H9 (cell line): Measurements from ENCODE around the gene CTNNA1. TPM values are rescaled to one million over a fixed set of nuclear protein-coding genes. Genes with fewer than 3 reads are reported as not detected.

Experiments
- DNase-seq: peaks from one replicate; pipeline ENCODE4 v3.0.0-alpha.2; 2017
- H2AFZ ChIP-seq: one replicate; pipeline ENCODE4 v1.6.1; 2013; ENCODE audit warnings: mild to moderate bottlenecking, low read length, control low read depth, moderate library complexity
- H2AK5ac ChIP-seq: 2 replicates; pipeline ENCODE4 v1.6.1; 2013; ENCODE audit warnings: low read length, control low read depth, mixed read lengths; ENCODE audit not compliant: insufficient read length
- H2BK120ac ChIP-seq: one replicate; pipeline ENCODE4 v1.6.1; 2013; ENCODE audit warnings: low read depth, mild to moderate bottlenecking, low read length, control low read depth, inconsistent platforms; ENCODE audit not compliant: poor library complexity, severe bottlenecking
- H2BK12ac ChIP-seq: 2 replicates; pipeline ENCODE4 v1.6.1; 2013; ENCODE audit warnings: low read length, control low read depth, mixed read lengths, low read depth; ENCODE audit not compliant: insufficient read length
- H2BK15ac ChIP-seq: 2 replicates; pipeline ENCODE4 v1.6.1; 2013; ENCODE audit warnings: low read depth, low read length, control low read depth
- H2BK20ac ChIP-seq: one replicate; pipeline ENCODE4 v1.6.1; 2013; ENCODE audit warnings: low read depth, mild to moderate bottlenecking, low read length, control low read depth, inconsistent platforms; ENCODE audit not compliant: poor library complexity, severe bottlenecking
- H2BK5ac ChIP-seq: 2 replicates; pipeline ENCODE4 v1.6.1; 2013; ENCODE audit warnings: low read length, control low read depth, mixed read lengths; ENCODE audit not compliant: insufficient read length
- H3K14ac ChIP-seq: 2 replicates; pipeline ENCODE4 v1.6.1; 2013; ENCODE audit warnings: low read length, control low read depth; ENCODE audit not compliant: insufficient read depth
- H3K18ac ChIP-seq: 2 replicates; pipeline ENCODE4 v1.6.1; 2013; ENCODE audit warnings: low read depth, mild to moderate bottlenecking, mixed read lengths, low read length, control low read depth; ENCODE audit not compliant: insufficient read length
- H3K23ac ChIP-seq: 2 replicates; pipeline ENCODE4 v1.6.1; 2013; ENCODE audit warnings: low read length, control low read depth, mixed read lengths, low read depth; ENCODE audit not compliant: insufficient read length
- H3K23me2 ChIP-seq: 2 replicates; pipeline ENCODE4 v1.6.1; 2013; ENCODE audit warnings: low read depth, mild to moderate bottlenecking, mixed read lengths, low read length, control low read depth; ENCODE audit not compliant: insufficient read length, poor library complexity, severe bottlenecking
- H3K27ac ChIP-seq: 2 replicates; pipeline ENCODE4 v1.5.1; 2013; ENCODE audit warnings: low read length, control low read depth, mixed read lengths, low read depth; ENCODE audit not compliant: insufficient read length
- H3K27me3 ChIP-seq: 2 replicates; pipeline ENCODE4 v1.6.1; 2013; ENCODE audit warnings: low read length, control low read depth, inconsistent platforms; ENCODE audit not compliant: insufficient read depth
- H3K4ac ChIP-seq: 2 replicates; pipeline ENCODE4 v1.6.1; 2013; ENCODE audit warnings: low read depth, mild to moderate bottlenecking, control low read depth, inconsistent platforms, low read length, moderate library complexity
- H3K4me1 ChIP-seq: 2 replicates; pipeline ENCODE4 v1.6.1; 2013; ENCODE audit warnings: low read length, control low read depth, inconsistent platforms; ENCODE audit not compliant: insufficient read depth
- H3K4me2 ChIP-seq: 2 replicates; pipeline ENCODE4 v1.6.1; 2013; ENCODE audit warnings: low read length, control low read depth, mixed read lengths; ENCODE audit not compliant: insufficient read length, insufficient read depth
- H3K56ac ChIP-seq: 2 replicates; pipeline ENCODE4 v1.6.1; 2013; ENCODE audit warnings: low read depth, mild to moderate bottlenecking, mixed read lengths, low read length, control low read depth; ENCODE audit not compliant: insufficient read length
- H3K79me1 ChIP-seq: 2 replicates; pipeline ENCODE4 v1.6.1; 2013; ENCODE audit warnings: low read depth, mild to moderate bottlenecking, moderate library complexity, low read length, control low read depth, inconsistent platforms; ENCODE audit not compliant: insufficient read depth, poor library complexity, severe bottlenecking
- H3K79me2 ChIP-seq: 2 replicates; pipeline ENCODE4 v1.6.1; 2013; ENCODE audit warnings: low read length, control low read depth, inconsistent platforms; ENCODE audit not compliant: insufficient read depth
- H3K9ac ChIP-seq: 2 replicates; pipeline ENCODE4 v1.6.1; 2013; ENCODE audit warnings: low read length, control low read depth, mixed read lengths; ENCODE audit not compliant: insufficient read length; ENCODE audit errors: extremely low read depth
- H3K9me3 ChIP-seq: one replicate; pipeline ENCODE4 v1.6.1; 2013; ENCODE audit warnings: low read depth, low read length, inconsistent platforms; ENCODE audit not compliant: control insufficient read depth
- H3T11ph ChIP-seq: one replicate; pipeline ENCODE4 v1.6.1; 2013; ENCODE audit warnings: mild to moderate bottlenecking, low read length, control low read depth, inconsistent platforms
- H4K20me1 ChIP-seq: one replicate; pipeline ENCODE4 v1.6.1; 2013; ENCODE audit not compliant: control insufficient read depth, insufficient read length, insufficient read depth
- H4K5ac ChIP-seq: 2 replicates; pipeline ENCODE4 v1.6.1; 2013; ENCODE audit warnings: low read depth, mild to moderate bottlenecking, mixed read lengths, low read length, control low read depth; ENCODE audit not compliant: insufficient read length
- H4K8ac ChIP-seq: replicated peaks from 2 replicates; pipeline ENCODE4 v1.6.1; 2013; ENCODE audit warnings: low read length, control low read depth, mixed read lengths, low read depth; ENCODE audit not compliant: insufficient read length
- H4K91ac ChIP-seq: 2 replicates; pipeline ENCODE4 v1.6.1; 2013; ENCODE audit warnings: low read depth, mild to moderate bottlenecking, moderate library complexity, mixed read lengths, low read length, control low read depth; ENCODE audit not compliant: insufficient read length
- H3K27ac Mint-ChIP-seq, 3 experiments: 2 replicates in 2 of 3; 3 replicates in 1 of 3; pipeline ENCODE4 v1.8.0; 2020 to 2021; ENCODE audit warnings: mixed read lengths in 3 of 3, mild to moderate bottlenecking in 1 of 3, moderate library complexity in 1 of 3
- H3K27me3 Mint-ChIP-seq: 2 replicates; pipeline ENCODE4 v1.8.0; 2021; ENCODE audit warnings: low read depth, mild to moderate bottlenecking, moderate library complexity, mixed read lengths
- H3K36me3 Mint-ChIP-seq, 3 experiments: 2 replicates in 2 of 3; 3 replicates in 1 of 3; pipeline ENCODE4 v1.8.0; 2020 to 2021; ENCODE audit warnings: low read depth in 3 of 3, mixed read lengths in 3 of 3; ENCODE audit not compliant: insufficient read depth in 1 of 3
- H3K4me1 Mint-ChIP-seq, 2 experiments: 2 replicates each; pipeline ENCODE4 v1.8.0; 2020; ENCODE audit warnings: mixed read lengths in 2 of 2
- H3K4me3 Mint-ChIP-seq, 2 experiments: 2 replicates in 1 of 2; 3 replicates in 1 of 2; pipeline ENCODE4 v1.8.0; 2020 to 2021; ENCODE audit warnings: mild to moderate bottlenecking in 2 of 2, mixed read lengths in 2 of 2, moderate library complexity in 1 of 2
- H3K9me3 Mint-ChIP-seq, 2 experiments: 2 replicates in 1 of 2; 3 replicates in 1 of 2; pipeline ENCODE4 v1.8.0; 2020; ENCODE audit warnings: mild to moderate bottlenecking in 2 of 2, mixed read lengths in 2 of 2, moderate library complexity in 1 of 2
- CTCF ChIP-seq: fragments of 200-600 bp; sonication (generic); conservative IDR thresholded peaks from 3 replicates; pipeline ENCODE4 v1.8.0; 2021; ENCODE audit warnings: antibody characterized with exemption, mild to moderate bottlenecking
- WGBS: extraction: QIAGEN DNeasy Blood & Tissue Kit; methylation state at CpG from one replicate; pipeline ENCODE4 v1.1.7; 2013; ENCODE audit warnings: missing lambda C conversion rate, low lambda C conversion rate, mixed read lengths; ENCODE audit not compliant: insufficient read length; ENCODE audit errors: extremely low coverage; 5-methylcytosine and 5-hydroxymethylcytosine counted together
- total RNA-seq: library from RNA; stranded (reverse); gene quantifications from 2 replicates; pipeline ENCODE4 v1.2.1, GENCODE V29; 2021

The CTNNA1 gene
- total RNA-seq, 1 experiment from 2014 or later = 354 TPM

DNA sequence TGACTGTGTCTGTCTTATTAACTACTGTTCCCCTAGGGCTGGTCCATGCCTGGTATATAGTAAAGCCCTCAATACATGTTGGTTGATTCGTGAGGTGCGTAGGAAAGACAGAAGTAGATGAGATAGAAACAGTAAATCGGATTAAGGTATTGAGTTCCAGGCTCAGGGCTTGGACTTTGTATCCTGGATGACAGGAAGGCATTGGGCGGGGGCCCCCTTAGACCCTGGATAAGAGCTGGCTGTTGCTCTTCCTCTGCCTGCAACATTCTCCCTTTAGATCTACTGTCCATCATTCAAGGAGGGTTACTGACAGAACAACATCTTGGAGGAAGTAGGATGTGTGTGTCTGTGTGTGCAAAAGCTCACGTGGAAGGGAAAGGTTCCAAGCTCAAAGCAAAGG, 31.2 kb upstream of the CTNNA1 start:
- Histone ChIP-seq H3K23me2 (no peaks in the 10 kb centered on the region), H2AFZ (no peak overlapping the region), H3K79me2 (no peaks in the 10 kb centered on the region), H3K18ac (no peak overlapping the region), H3K4me2 (no peak overlapping the region), H3T11ph (no peak overlapping the region), H2AK5ac (no peak overlapping the region), H3K4me1 (peaks cover 13% of the 10 kb centered on the region), H3K56ac (no peak overlapping the region), H3K27ac (no peak overlapping the region), H3K23ac (no peak overlapping the region), H2BK5ac (no peak overlapping the region), H3K4ac (no peak overlapping the region), H3K14ac (no peak overlapping the region), H3K27me3 (no peaks in the 10 kb centered on the region), H2BK15ac (no peak overlapping the region), H4K5ac (no peak overlapping the region), H3K9ac (no peak overlapping the region), H2BK120ac (no peak overlapping the region), H4K20me1 (no peaks in the 10 kb centered on the region), H4K91ac (no peak overlapping the region), H4K8ac (no peak overlapping the region), H2BK20ac (no peak overlapping the region), H3K9me3 (no peaks in the 10 kb centered on the region), H3K79me1 (no peaks in the 10 kb centered on the region), H2BK12ac (no peak overlapping the region)
- Mint-ChIP-seq H3K9me3 (peaks cover 0 to 8% of the 10 kb centered on the region in 2 experiments; a peak in 2 of 5 replicates), H3K36me3 (peaks cover 0 to 6% (median 2%) of the 10 kb centered on the region in 3 experiments; a peak in 3 of 7 replicates), H3K27ac (peak overlapping the region in 2 of 3 experiments; percentile 80 to 90; a peak in 4 of 7 replicates), H3K4me3 (no peak overlapping the region; a peak in 1 of 5 replicates), H3K27me3 (no peaks in the 10 kb centered on the region; the same call in 1 of the 2 replicates), H3K4me1 (peaks cover 62 to 70% of the 10 kb centered on the region in 2 experiments)
- no peak for DNase-seq
- TF ChIP-seq CTCF = no peak
- WGBS = no CpG with 5 or more reads among the region's 5 CpGs
